Smooth muscle cell of bladder (primary cell): ENCODE results near the gene CCDC74A. TPM values are rescaled to one million over a fixed set of nuclear protein-coding genes. Genes with fewer than 3 reads are reported as not detected.

ENCODE experiments used
- total RNA-seq: library from RNA; depleted of rRNA; stranded (reverse); fragments of >200 nt; gene quantifications from 2 replicates; pipeline ENCODE4 v1.2.3, GENCODE V29; 2014

The CCDC74A gene
- 5.5 and 11.5 TPM in 2 replicates for total RNA-seq

DNA sequence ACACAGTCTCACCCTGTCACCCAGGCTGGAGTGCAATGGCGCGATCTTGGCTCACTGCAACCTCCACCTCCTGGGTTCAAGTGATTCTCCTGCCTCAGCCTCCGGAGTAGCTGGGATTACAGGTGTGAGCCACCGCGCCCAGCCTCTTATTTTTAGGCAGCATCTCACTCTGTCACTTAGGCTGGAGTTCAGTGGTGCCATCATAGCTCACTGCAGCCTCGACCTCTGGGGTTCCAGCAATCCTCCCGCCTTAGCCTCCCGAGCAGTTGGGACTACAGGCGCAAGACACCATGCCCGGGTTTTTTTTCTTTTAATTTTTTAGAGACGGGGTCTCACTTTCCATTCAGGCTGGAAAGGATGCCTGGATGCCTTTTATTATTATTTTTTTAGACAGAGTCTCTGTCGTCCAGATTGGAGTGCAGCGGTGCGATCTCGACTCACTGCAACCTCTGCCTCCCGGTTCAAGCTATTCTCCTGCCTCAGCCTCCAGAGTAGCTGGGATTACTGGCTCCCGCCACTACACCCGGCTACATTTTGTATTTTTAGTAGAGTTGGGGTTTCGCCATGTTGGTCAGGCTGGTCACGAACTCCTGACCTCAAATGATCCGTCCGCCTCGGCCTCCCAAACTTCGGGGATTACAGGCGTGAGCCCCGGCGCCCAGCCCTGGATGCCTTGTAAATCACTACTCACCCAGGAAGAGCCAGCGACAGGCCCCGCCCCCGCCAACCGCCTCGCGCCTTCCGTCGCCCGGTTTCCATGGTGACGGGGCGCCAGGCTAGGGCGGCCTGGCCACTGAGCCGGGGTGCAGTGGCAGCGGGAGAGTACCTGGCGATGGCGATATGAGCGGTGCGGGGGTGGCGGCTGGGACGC, at the start of gene CCDC74A:
Gene CCDC74A, plus strand, starts transcription at position 758 of the 871 bp plus-strand sequence. Its CDS starts 83 bp downstream, at position 841.

DNA sequence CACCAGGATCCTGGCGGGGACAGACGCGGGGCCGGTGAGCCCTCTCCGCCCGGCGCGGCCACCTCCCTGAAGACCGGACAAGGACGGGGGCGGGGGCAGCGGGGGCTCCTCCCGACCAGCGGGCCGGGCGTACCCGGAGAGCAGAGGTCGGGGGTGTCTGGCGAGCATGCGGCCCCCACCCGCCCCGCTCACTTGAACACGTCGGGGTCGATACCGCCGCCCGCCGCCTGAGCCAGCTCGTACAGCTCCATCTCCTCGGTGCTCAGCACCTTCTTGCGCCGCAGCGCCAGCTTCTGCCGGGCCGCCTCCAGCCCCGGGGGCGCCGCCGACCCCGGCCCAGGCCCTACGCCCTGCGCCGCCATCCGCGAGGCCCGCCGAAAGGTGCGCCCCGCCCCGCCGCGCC, 35.7 kb upstream of the CCDC74A start, which contains the start of gene MZT2A:
Gene MZT2A, minus strand, starts transcription at position 383 of the 403 bp plus-strand sequence. Its CDS starts 21 bp downstream, at position 362.

Other genes starting within 250 kb of the CCDC74A start
- not detected in 2 replicates for gene RAB6D, start 163.7 kb upstream of the CCDC74A start, total RNA-seq
- not detected in 2 replicates for gene TUBA3D, start 51.8 kb upstream of the CCDC74A start, total RNA-seq
- 47.0 and 73.0 TPM in 2 replicates for gene MZT2A, start 35.5 kb upstream of the CCDC74A start, total RNA-seq